Parathyroid adenoma (tissue), 2 donors: Measurements from ENCODE around the gene PKP2.
"Not testable (repeated sequence)": the region's sequence is repeated elsewhere in the genome, so short reads cannot be mapped to it uniquely, and the experiment has no call there.

Source experiments
- H2AFZ ChIP-seq: fragments of 300-600 bp; sonication (generic); one replicate; pipeline ENCODE4 v1.7.0; 2017; ENCODE audit warnings: antibody characterized with exemption, mild to moderate bottlenecking
- H3K27ac ChIP-seq: fragments of 300-600 bp; sonication (generic); one replicate; pipeline ENCODE4 v1.7.0; 2017
- H3K27me3 ChIP-seq: fragments of 300-600 bp; sonication (generic); one replicate; pipeline ENCODE4 v1.7.0; 2017; ENCODE audit warnings: low read length; ENCODE audit not compliant: control insufficient read depth, insufficient read depth
- H3K36me3 ChIP-seq: fragments of 300-600 bp; sonication (generic); one replicate; pipeline ENCODE4 v1.7.0; 2017; ENCODE audit warnings: low read length; ENCODE audit not compliant: control insufficient read depth, insufficient read depth
- H3K4me1 ChIP-seq: fragments of 300-600 bp; sonication (generic); one replicate; pipeline ENCODE4 v1.7.0; 2017; ENCODE audit warnings: control low read depth
- H3K4me2 ChIP-seq: fragments of 300-600 bp; sonication (generic); one replicate; pipeline ENCODE4 v1.7.0; 2017; ENCODE audit warnings: low read length
- H3K4me3 ChIP-seq: fragments of 300-600 bp; sonication (generic); one replicate; pipeline ENCODE4 v1.7.0; 2017; ENCODE audit warnings: low read depth, low read length
- H3K79me2 ChIP-seq: fragments of 300-600 bp; sonication (generic); one replicate; pipeline ENCODE4 v1.7.0; 2017; ENCODE audit warnings: control low read depth
- H3K9ac ChIP-seq: fragments of 300-600 bp; sonication (generic); one replicate; pipeline ENCODE4 v1.7.0; 2017; ENCODE audit warnings: mild to moderate bottlenecking
- H3K9me3 ChIP-seq: fragments of 300-600 bp; sonication (generic); one replicate; pipeline ENCODE4 v1.7.0; 2017; ENCODE audit warnings: low read length; ENCODE audit not compliant: control insufficient read depth
- TF ChIP-seq, protein P1 (sequence below): fragments of 300-600 bp; sonication (generic); IDR thresholded peaks from one replicate; pipeline ENCODE4 v1.7.0; 2017; ENCODE audit warnings: antibody characterized with exemption, mild to moderate bottlenecking
- donor health status: primary hyperparathyroidism.

PKP2 gene

DNA sequence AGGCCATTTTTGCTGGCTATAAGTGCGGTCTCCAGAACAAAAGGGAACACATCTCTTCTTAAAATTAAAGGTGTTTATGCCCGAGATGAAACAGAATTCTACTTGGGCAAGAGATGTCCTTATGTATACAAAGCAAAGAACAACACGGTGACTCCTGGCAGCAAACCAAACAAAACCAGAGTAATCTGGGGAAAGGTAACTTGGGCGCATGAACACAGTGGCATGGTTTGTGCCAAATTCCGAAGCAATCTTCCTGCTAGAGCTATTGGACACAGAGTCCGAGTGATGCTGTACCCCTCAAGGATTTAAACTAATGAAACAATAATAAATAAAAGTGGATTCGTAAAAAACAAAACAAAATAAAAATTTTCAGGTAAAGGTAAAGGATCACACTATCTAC lies 33.4 kb downstream of the PKP2 start:
- Histone ChIP-seq H3K4me3 (no peak overlapping the region), H3K27ac (no peak overlapping the region), H2AFZ (no peak overlapping the region), H3K9me3 (no peaks in the 10 kb centered on the region), H3K9ac (no peak overlapping the region), H3K4me1 (no peaks in the 10 kb centered on the region), H3K79me2 (no peaks in the 10 kb centered on the region), H3K4me2 (no peak overlapping the region), H3K36me3 (no peaks in the 10 kb centered on the region), H3K27me3 (no peaks in the 10 kb centered on the region)
- TF ChIP-seq, protein P1, sequence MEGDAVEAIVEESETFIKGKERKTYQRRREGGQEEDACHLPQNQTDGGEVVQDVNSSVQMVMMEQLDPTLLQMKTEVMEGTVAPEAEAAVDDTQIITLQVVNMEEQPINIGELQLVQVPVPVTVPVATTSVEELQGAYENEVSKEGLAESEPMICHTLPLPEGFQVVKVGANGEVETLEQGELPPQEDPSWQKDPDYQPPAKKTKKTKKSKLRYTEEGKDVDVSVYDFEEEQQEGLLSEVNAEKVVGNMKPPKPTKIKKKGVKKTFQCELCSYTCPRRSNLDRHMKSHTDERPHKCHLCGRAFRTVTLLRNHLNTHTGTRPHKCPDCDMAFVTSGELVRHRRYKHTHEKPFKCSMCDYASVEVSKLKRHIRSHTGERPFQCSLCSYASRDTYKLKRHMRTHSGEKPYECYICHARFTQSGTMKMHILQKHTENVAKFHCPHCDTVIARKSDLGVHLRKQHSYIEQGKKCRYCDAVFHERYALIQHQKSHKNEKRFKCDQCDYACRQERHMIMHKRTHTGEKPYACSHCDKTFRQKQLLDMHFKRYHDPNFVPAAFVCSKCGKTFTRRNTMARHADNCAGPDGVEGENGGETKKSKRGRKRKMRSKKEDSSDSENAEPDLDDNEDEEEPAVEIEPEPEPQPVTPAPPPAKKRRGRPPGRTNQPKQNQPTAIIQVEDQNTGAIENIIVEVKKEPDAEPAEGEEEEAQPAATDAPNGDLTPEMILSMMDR: no peak

DNA sequence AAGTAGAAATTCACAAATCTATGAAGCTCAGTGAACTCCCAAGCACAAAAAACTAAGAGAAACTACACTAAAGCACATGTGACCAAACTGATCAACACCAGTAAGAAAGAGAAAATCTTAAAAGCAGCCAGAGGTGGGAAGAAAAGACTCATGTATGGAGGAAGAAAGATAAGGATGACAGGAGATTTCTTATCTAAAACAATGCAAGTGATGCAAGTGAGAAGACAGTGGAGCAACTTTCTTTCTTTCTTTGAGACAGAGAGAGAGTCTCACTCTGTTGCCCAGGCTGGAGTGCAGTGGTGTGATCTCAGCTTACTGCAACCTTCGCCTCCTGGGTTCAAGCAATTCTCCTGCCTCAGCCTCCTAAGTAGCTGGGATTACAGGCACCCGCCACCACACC lies 34.9 kb downstream of the PKP2 start:
- H3K36me3 ChIP-seq, H3K27ac ChIP-seq, H2AFZ ChIP-seq, H3K9me3 ChIP-seq, H3K27me3 ChIP-seq, H3K4me2 ChIP-seq, H3K9ac ChIP-seq, H3K4me1 ChIP-seq, H3K79me2 ChIP-seq, H3K4me3 ChIP-seq: not testable (repeated sequence)

DNA sequence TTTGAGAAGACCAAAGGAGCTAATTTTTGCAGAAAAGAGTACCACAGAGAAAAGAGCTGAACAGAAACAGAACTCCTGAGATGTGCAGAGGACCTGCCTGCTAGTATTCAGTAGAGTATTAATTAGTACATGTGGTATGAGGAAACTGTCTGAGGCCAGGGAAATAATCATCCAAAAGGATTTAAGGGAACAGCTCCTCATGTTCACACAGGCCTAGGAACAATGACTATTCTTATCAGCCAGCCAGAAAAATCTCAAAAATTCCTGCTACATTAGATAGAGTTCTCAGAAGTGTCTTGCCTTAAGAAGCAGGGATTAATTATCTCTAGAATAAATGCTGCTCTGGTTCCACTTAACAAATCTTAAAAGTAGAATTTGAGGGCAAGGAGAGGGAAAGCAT lies 36.4 kb downstream of the PKP2 start:
- H3K4me1 ChIP-seq: no peaks in the 10 kb centered on the region
- no peaks in the 10 kb centered on the region for H3K79me2 ChIP-seq
- H2AFZ ChIP-seq: no peak overlapping the region
- no peak overlapping the region for H3K4me3 ChIP-seq
- no peak overlapping the region for H3K9ac ChIP-seq
- no peaks in the 10 kb centered on the region for H3K27me3 ChIP-seq
- H3K27ac ChIP-seq: no peak overlapping the region
- no peak overlapping the region for H3K4me2 ChIP-seq
- TF ChIP-seq, protein P1: no peak
- no peaks in the 10 kb centered on the region for H3K36me3 ChIP-seq
- no peaks in the 10 kb centered on the region for H3K9me3 ChIP-seq

DNA sequence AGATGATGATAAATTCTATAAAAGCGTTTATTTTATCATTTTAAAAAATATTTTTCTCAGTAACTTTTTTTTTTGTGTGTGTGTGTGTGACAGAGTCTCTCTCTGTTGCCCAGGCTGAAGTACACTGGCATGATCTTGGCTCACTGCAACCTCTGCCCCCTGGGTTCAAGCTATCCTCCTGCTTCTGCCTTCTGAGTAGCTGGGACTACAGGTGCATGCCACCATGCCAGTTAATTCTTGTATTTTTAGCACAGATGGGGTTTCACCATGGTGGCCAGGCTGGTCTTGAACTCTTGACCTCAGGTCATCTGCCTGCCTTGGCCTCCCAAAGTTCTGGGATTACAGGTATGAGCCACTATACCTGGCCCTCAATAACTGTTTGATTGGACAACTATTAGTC lies 37.2 kb downstream of the PKP2 start:
- no peak overlapping the region for H3K9ac ChIP-seq
- H3K4me3 ChIP-seq: no peak overlapping the region
- peaks cover under 1% of the 10 kb centered on the region for H3K4me1 ChIP-seq
- no peak overlapping the region for H3K27ac ChIP-seq
- no peaks in the 10 kb centered on the region for H3K79me2 ChIP-seq
- H3K36me3 ChIP-seq: no peaks in the 10 kb centered on the region
- no peaks in the 10 kb centered on the region for H3K9me3 ChIP-seq
- H3K4me2 ChIP-seq: no peak overlapping the region
- H3K27me3 ChIP-seq: no peaks in the 10 kb centered on the region
- no peak overlapping the region for H2AFZ ChIP-seq
- TF ChIP-seq, protein P1: no peak

DNA sequence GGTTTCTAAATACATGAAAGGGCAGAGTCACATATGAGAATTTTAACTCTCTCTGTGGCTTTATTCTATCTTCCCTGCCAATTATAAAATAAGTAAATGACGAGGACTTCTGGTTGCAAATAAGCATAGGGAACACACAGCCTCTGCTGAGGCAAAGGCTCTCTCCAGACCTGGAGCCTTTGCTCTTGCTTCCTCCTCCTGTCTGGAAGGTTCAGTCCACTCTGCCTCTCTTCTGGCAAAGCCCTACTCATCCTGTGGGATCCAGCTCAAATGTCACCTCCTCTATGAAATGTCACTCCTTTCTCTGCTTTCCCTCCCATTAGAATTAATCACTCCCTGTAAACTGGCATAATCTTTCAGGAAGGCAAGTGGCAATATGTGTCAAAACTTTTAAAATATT lies 41.9 kb downstream of the PKP2 start:
- no peaks in the 10 kb centered on the region for H3K27me3 ChIP-seq
- TF ChIP-seq, protein P1: no peak
- H3K9me3 ChIP-seq: no peaks in the 10 kb centered on the region
- no peak overlapping the region for H2AFZ ChIP-seq
- H3K27ac ChIP-seq: no peak overlapping the region
- H3K4me1 ChIP-seq: peaks cover 5% of the 10 kb centered on the region
- no peaks in the 10 kb centered on the region for H3K36me3 ChIP-seq
- H3K9ac ChIP-seq: no peak overlapping the region
- no peaks in the 10 kb centered on the region for H3K79me2 ChIP-seq
- H3K4me3 ChIP-seq: no peak overlapping the region
- H3K4me2 ChIP-seq: no peak overlapping the region
